Right ventricle myocardium inferior (tissue), 1 donor: Measurements from ENCODE around the gene NMRK1. TPM values are rescaled to one million over a fixed set of nuclear protein-coding genes. Genes with fewer than 3 reads are reported as not detected.

ENCODE experiments used
- ATAC-seq: fragments of 200-7000 bp; cut with Tn5 transposase; one replicate; pipeline ENCODE4 v1.9.1; 2020; ENCODE audit warnings: mild to moderate bottlenecking, moderate library complexity
- DNase-seq: peaks from one replicate; pipeline ENCODE4 v3.0.0; 2021; ENCODE audit errors: missing footprints
- intact Hi-C: fragments of 100-400 bp; cut with DNase I; formaldehyde crosslinking; loops from one replicate; pipeline ENCODE4 v1.11.0; 2022
- long read RNA-seq: library from polyadenylated mRNA; unstranded; transcript quantifications from one replicate; pipeline ENCODE4 v2.0.0, GENCODE V29; 2021
- total RNA-seq: library from RNA; stranded (reverse); fragmentation: NEBNext Ultra II Directional; extraction: Animal tissue kit (Norgen Biotek cat#: 25700); gene quantifications from one replicate; pipeline ENCODE4 v1.2.1, GENCODE V29; 2021
- donor health status: DM: no; HTN: yes; CAD: no; lungs with severe emphysema.

The NMRK1 gene
- 21.9 TPM for total RNA-seq
- long read RNA-seq, partial matches to known transcripts: 1 of 13 reads
- long read RNA-seq, other reads (novel, unspliced or antisense): 5 of 13 reads

GRCh38 chr9:75087824-75088645 lies at the start of gene NMRK1, which contains the start of gene OSTF1:
TSS of gene NMRK1 (minus strand) at chr9:75088155. CDS start at chr9:75083115, 5,040 bp downstream.
TSS of gene OSTF1 (plus strand) at chr9:75088514. CDS start at chr9:75088693, 179 bp downstream.
- peak; percentile 99 for DNase-seq
- intact Hi-C loops: loop anchor here (5.0 to 10.0 kb wide), 3 partner anchors 61 to 1683 kb away; partner anchors contain the start of genes C9orf40 and CARNMT1
- ATAC-seq: peak; percentile 98

- intact Hi-C loops: loop anchor here (5.0 kb wide), 1 partner anchor 43 kb away; no protein-coding TSS in a partner anchor
- ATAC-seq (no peak), DNase-seq (no peak)
Measured at GRCh38 chr9:75134495-75134894, 46.5 kb upstream of the NMRK1 start.

GRCh38 chr9:75133396-75133795 lies 45.4 kb upstream of the NMRK1 start:
- ATAC-seq (no peak), DNase-seq (no peak)
- intact Hi-C loops: loop anchor here (5.0 kb wide), 1 partner anchor 44 kb away; no protein-coding TSS in a partner anchor

GRCh38 chr9:75132244-75132643 lies 44.3 kb upstream of the NMRK1 start:
- ATAC-seq: no peak
- DNase-seq: no peak
- intact Hi-C loops: loop anchor here (5.0 kb wide), 1 partner anchor 45 kb away; no protein-coding TSS in a partner anchor

GRCh38 chr9:75131700-75132099 lies 43.7 kb upstream of the NMRK1 start:
- DNase-seq: no peak

GRCh38 chr9:75130621-75131230 lies 42.8 kb upstream of the NMRK1 start:
- intact Hi-C loops: loop anchor here (5.0 kb wide), 1 partner anchor 47 kb away; no protein-coding TSS in a partner anchor
- ATAC-seq (no peak), DNase-seq (no peak)

More at GRCh38 chr9:75131700-75132099, 43.7 kb upstream of the NMRK1 start:
- no peak for ATAC-seq
- intact Hi-C loops: loop anchor here (5.0 kb wide), 1 partner anchor 46 kb away; no protein-coding TSS in a partner anchor

- ATAC-seq: no peak
- DNase-seq: no peak
- intact Hi-C loops: loop anchor here (5.0 kb wide), 1 partner anchor 47 kb away; no protein-coding TSS in a partner anchor
Measured at GRCh38 chr9:75130172-75130571, 42.2 kb upstream of the NMRK1 start.

- ATAC-seq: no peak
- intact Hi-C loops: no loop called here
Measured at GRCh38 chr9:75128535-75128934, 40.6 kb upstream of the NMRK1 start.

GRCh38 chr9:75123696-75124095 lies 35.7 kb upstream of the NMRK1 start:
- ATAC-seq (no peak), DNase-seq (no peak)
- intact Hi-C loops: no loop called here

More at GRCh38 chr9:75128535-75128934, 40.6 kb upstream of the NMRK1 start:
- no peak for DNase-seq

- no peak for ATAC-seq
- no peak for DNase-seq
- intact Hi-C loops: no loop called here
Measured at GRCh38 chr9:75121914-75122558, 34.1 kb upstream of the NMRK1 start.

- intact Hi-C loops: no loop called here
- ATAC-seq: no peak
- DNase-seq: no peak
Measured at GRCh38 chr9:75120686-75121085, 32.7 kb upstream of the NMRK1 start.

- intact Hi-C loops: no loop called here
- no peak for ATAC-seq
- no peak for DNase-seq
Measured at GRCh38 chr9:75117564-75117963, 29.6 kb upstream of the NMRK1 start.

GRCh38 chr9:75116306-75116705 lies 28.4 kb upstream of the NMRK1 start:
- DNase-seq: no peak
- intact Hi-C loops: no loop called here
- no peak for ATAC-seq

GRCh38 chr9:75112789-75113188 lies 24.8 kb upstream of the NMRK1 start:
- intact Hi-C loops: no loop called here
- no peak for DNase-seq
- ATAC-seq: no peak

GRCh38 chr9:75111019-75111622 lies 23.2 kb upstream of the NMRK1 start:
- no peak for ATAC-seq

GRCh38 chr9:75109210-75109839 lies 21.4 kb upstream of the NMRK1 start:
- intact Hi-C loops: no loop called here
- ATAC-seq (no peak), DNase-seq (no peak)

More at GRCh38 chr9:75111019-75111622, 23.2 kb upstream of the NMRK1 start:
- intact Hi-C loops: no loop called here
- no peak for DNase-seq

- peak; percentile 84 for DNase-seq
- intact Hi-C loops: no loop called here
- ATAC-seq: peak; percentile 65
Measured at GRCh38 chr9:75108571-75108970, 20.6 kb upstream of the NMRK1 start.

- DNase-seq: no peak
- intact Hi-C loops: no loop called here
- peak; percentile 67 for ATAC-seq
Measured at GRCh38 chr9:75106857-75107256, 18.9 kb upstream of the NMRK1 start.
